H1 (cell line): ENCODE results near the gene ZNF441. TPM values are rescaled to one million over a fixed set of nuclear protein-coding genes. Genes with fewer than 3 reads are reported as not detected.

Source experiments
- CTCF ChIA-PET: fragments of 300-600 bp; sonication (Branson Sonifier 250); formaldehyde crosslinking; loops from one replicate; lab custom pipeline; 2021; ENCODE audit not compliant: partially characterized antibody; lab: Charles Lee
- POLR2A ChIA-PET: fragments of 300-600 bp; sonication (Branson Sonifier 250); formaldehyde crosslinking; loops from one replicate; lab custom pipeline; 2021; ENCODE audit warnings: inconsistent platforms; ENCODE audit not compliant: partially characterized antibody; lab: Charles Lee
- DNase-seq, 2 experiments: peaks; one replicate each; pipeline versions ENCODE4 v3.0.0 to v3.0.0-alpha.2; 2010 to 2022; ENCODE audit warnings: low spot score in 2 of 2, low read depth in 1 of 2, mixed read lengths in 1 of 2
- FAIRE-seq: peaks from 2 replicates; lab custom pipeline; 2011; peaks lifted over from hg19 to GRCh38; lab: Jason Lieb, UNC
- H2AFZ ChIP-seq: 2 replicates; pipeline ENCODE4 v1.8.1; 2012; ENCODE audit warnings: low read length, inconsistent platforms
- H2AK5ac ChIP-seq: 2 replicates; pipeline ENCODE4 v1.6.1; 2013; ENCODE audit warnings: low read depth, low read length
- H2BK120ac ChIP-seq: replicated peaks from 2 replicates; pipeline ENCODE3; 2013; ENCODE audit warnings: low read depth, low read length, inconsistent platforms
- H2BK12ac ChIP-seq: 2 replicates; pipeline ENCODE4 v1.6.1; 2013; ENCODE audit warnings: low read depth, low read length
- H2BK15ac ChIP-seq: 2 replicates; pipeline ENCODE4 v1.6.1; 2013; ENCODE audit warnings: low read length
- H2BK20ac ChIP-seq: 2 replicates; pipeline ENCODE4 v1.6.1; 2013; ENCODE audit warnings: low read length
- H2BK5ac ChIP-seq: 2 replicates; pipeline ENCODE4 v1.6.1; 2013; ENCODE audit warnings: low read depth, low read length
- H3K14ac ChIP-seq: 2 replicates; pipeline ENCODE4 v1.6.1; 2013; ENCODE audit warnings: inconsistent platforms; ENCODE audit not compliant: insufficient read length
- H3K18ac ChIP-seq: 2 replicates; pipeline ENCODE4 v1.6.1; 2013; ENCODE audit warnings: low read length; ENCODE audit errors: extremely low read depth
- H3K23ac ChIP-seq: 2 replicates; pipeline ENCODE4 v1.6.1; 2013; ENCODE audit warnings: inconsistent platforms; ENCODE audit not compliant: insufficient read length
- H3K23me2 ChIP-seq: 2 replicates; pipeline ENCODE4 v1.6.1; 2013; ENCODE audit warnings: low read depth, low read length
- H3K27ac ChIP-seq: 2 replicates; pipeline ENCODE4 v1.6.1; 2011; ENCODE audit warnings: low read depth, low read length, inconsistent platforms
- H3K27me3 ChIP-seq, 4 experiments: replicated peaks in 1 of 4; 1 replicate in 1 of 4; 2 replicates in 3 of 4; pipeline versions ENCODE4 v1.6.1 to v1.8.1; 2011 to 2013; ENCODE audit warnings: low read length in 3 of 4, mild to moderate bottlenecking in 3 of 4, inconsistent platforms in 2 of 4, mixed read lengths in 2 of 4, moderate library complexity in 1 of 4; ENCODE audit not compliant: control insufficient read depth in 3 of 4, insufficient read depth in 3 of 4; ENCODE audit errors: extremely low read depth in 1 of 4
- H3K36me3 ChIP-seq, 4 experiments: 2 replicates each; pipeline versions ENCODE4 v1.6.1 to v1.8.1; 2011 to 2013; ENCODE audit warnings: mild to moderate bottlenecking in 4 of 4, low read length in 3 of 4, moderate library complexity in 2 of 4, control low read depth in 1 of 4, inconsistent platforms in 1 of 4; ENCODE audit not compliant: insufficient read depth in 4 of 4, control insufficient read depth in 2 of 4
- H3K4ac ChIP-seq: replicated peaks from 2 replicates; pipeline ENCODE3; 2013; ENCODE audit warnings: low read length, low read depth, mixed read lengths, inconsistent platforms; ENCODE audit not compliant: insufficient read length
- H3K4me1 ChIP-seq, 4 experiments: replicated peaks in 1 of 4; 1 replicate in 1 of 4; 2 replicates in 3 of 4; pipeline versions ENCODE4 v1.6.1 to v1.8.1; 2011 to 2013; ENCODE audit warnings: low read length in 3 of 4, inconsistent platforms in 2 of 4, mixed read lengths in 1 of 4; ENCODE audit not compliant: insufficient read depth in 4 of 4, control insufficient read depth in 3 of 4
- H3K4me2 ChIP-seq, 2 experiments: 2 replicates each; pipeline versions ENCODE4 v1.6.1 to v1.8.1; 2011 to 2013; ENCODE audit warnings: low read depth in 2 of 2, low read length in 2 of 2, control low read depth in 1 of 2, inconsistent platforms in 1 of 2, mild to moderate bottlenecking in 1 of 2; ENCODE audit not compliant: insufficient read depth in 1 of 2
- H3K4me3 ChIP-seq, 4 experiments: fragments of 200-600, 300-600 bp in 1 of 4; sonication (generic), shearing (Covaris generic), sonication (Bioruptor Twin) in 1 of 4; 2 replicates each; pipeline versions ENCODE4 v1.5.1 to v1.8.1; 2011 to 2016; ENCODE audit warnings: low read length in 4 of 4, low read depth in 3 of 4, control low read depth in 2 of 4, inconsistent platforms in 2 of 4, mild to moderate bottlenecking in 2 of 4, mixed read lengths in 1 of 4, moderate library complexity in 1 of 4; ENCODE audit not compliant: insufficient read depth in 2 of 4; ENCODE audit errors: extremely low read depth in 1 of 4
- H3K56ac ChIP-seq: replicated peaks from 2 replicates; pipeline ENCODE3; 2013; ENCODE audit warnings: low read depth, mild to moderate bottlenecking, mixed read lengths, low read length, inconsistent platforms; ENCODE audit not compliant: insufficient read length
- H3K79me1 ChIP-seq: 2 replicates; pipeline ENCODE4 v1.6.1; 2013; ENCODE audit warnings: low read depth, low read length, control low read depth
- H3K79me2 ChIP-seq, 2 experiments: 2 replicates each; pipeline versions ENCODE4 v1.6.1 to v1.8.1; 2012 to 2013; ENCODE audit warnings: low read length in 2 of 2, mild to moderate bottlenecking in 2 of 2, inconsistent platforms in 1 of 2; ENCODE audit not compliant: insufficient read depth in 2 of 2, control insufficient read depth in 1 of 2
- H3K9ac ChIP-seq, 4 experiments: replicated peaks in 1 of 4; 1 replicate in 1 of 4; 2 replicates in 3 of 4; pipeline versions ENCODE4 v1.6.1 to v1.8.1; 2011 to 2013; ENCODE audit warnings: low read depth in 3 of 4, low read length in 3 of 4, control low read depth in 2 of 4, mild to moderate bottlenecking in 2 of 4, moderate library complexity in 2 of 4, inconsistent platforms in 1 of 4; ENCODE audit errors: extremely low read depth in 1 of 4
- H3K9me3 ChIP-seq, 2 experiments: 2 replicates each; pipeline versions ENCODE4 v1.6.1 to v1.8.1; 2012 to 2013; ENCODE audit warnings: mild to moderate bottlenecking in 2 of 2, moderate library complexity in 2 of 2, control low read depth in 1 of 2, inconsistent platforms in 1 of 2, low read depth in 1 of 2, low read length in 1 of 2, mixed read lengths in 1 of 2; ENCODE audit not compliant: insufficient read depth in 2 of 2
- H4K20me1 ChIP-seq, 2 experiments: replicated peaks in 1 of 2; 2 replicates each; pipeline versions ENCODE3 to v1.8.1; 2011 to 2013; ENCODE audit warnings: inconsistent platforms in 2 of 2, low read length in 2 of 2, mild to moderate bottlenecking in 1 of 2; ENCODE audit not compliant: insufficient read depth in 2 of 2, control insufficient read depth in 1 of 2
- H4K5ac ChIP-seq: 2 replicates; pipeline ENCODE4 v1.6.1; 2013; ENCODE audit warnings: low read length, low read depth, mixed read lengths, inconsistent platforms; ENCODE audit not compliant: insufficient read length
- H4K8ac ChIP-seq: 2 replicates; pipeline ENCODE4 v1.8.0; 2013; ENCODE audit warnings: mild to moderate bottlenecking, moderate library complexity, low read length, inconsistent platforms; ENCODE audit not compliant: insufficient read depth; ENCODE audit errors: extremely low read depth
- H4K91ac ChIP-seq: replicated peaks from 2 replicates; pipeline ENCODE3; 2013; ENCODE audit warnings: low read length, mixed read lengths, inconsistent platforms; ENCODE audit not compliant: insufficient read length
- CHD2 ChIP-seq: IDR thresholded peaks from 2 replicates; pipeline ENCODE4 v1.6.1; 2012; ENCODE audit warnings: low read length, improper control_type of control experiment
- KDM1A ChIP-seq: fragments of 200-600, 300-600 bp; sonication (generic); IDR thresholded peaks from 2 replicates; pipeline ENCODE4 v1.7.1; 2016; ENCODE audit warnings: mild to moderate bottlenecking, low read length, borderline replicate concordance
- RFX5 ChIP-seq: IDR thresholded peaks from 2 replicates; pipeline ENCODE4 v1.6.1; 2011; ENCODE audit warnings: low read depth, low read length, improper control_type of control experiment, borderline replicate concordance
- SUZ12 ChIP-seq: fragments of 200-600 bp; sonication (generic); IDR thresholded peaks from 2 replicates; pipeline ENCODE4 v1.6.1; 2012; ENCODE audit warnings: mild to moderate bottlenecking, inconsistent platforms, low read length, moderate library complexity, mixed read lengths
- WGBS, 2 experiments: shearing (Covaris generic) in 1 of 2; methylation state at CpG; one replicate each; pipeline versions ENCODE4 v1.1.6 to v1.1.7; 2013 to 2015; ENCODE audit warnings: low lambda C conversion rate in 2 of 2, mixed read lengths in 2 of 2, inconsistent platforms in 1 of 2, low coverage in 1 of 2, missing lambda C conversion rate in 1 of 2; ENCODE audit not compliant: insufficient replicate concordance in 2 of 2, insufficient coverage in 1 of 2, insufficient read length in 1 of 2; ENCODE audit errors: extremely low coverage in 1 of 2, missing lambda C conversion rate in 1 of 2; 5-methylcytosine and 5-hydroxymethylcytosine counted together
- polyA plus RNA-seq, 7 experiments: library from polyadenylated mRNA; depleted of rRNA in 3 of 7; stranded (reverse) in 5 of 7; unstranded in 2 of 7; fragments of >200 nt in 5 of 7; fragments of 200-250 nt in 2 of 7; gene quantifications; 1 replicate in 5 of 7; 2 replicates in 1 of 7; 4 replicates in 1 of 7; pipeline versions ENCODE4 v1.2.1 to v1.2.3, GENCODE V29; 2011 to 2013; ENCODE audit warnings: missing spikeins in 2 of 7, mixed read lengths in 2 of 7
- total RNA-seq: library from RNA; stranded (reverse); fragmentation: NEBNext Ultra II Directional; extraction: Animal tissue kit (Norgen Biotek cat#: 25700); gene quantifications from 2 replicates; pipeline ENCODE4 v1.2.1, GENCODE V29; 2021
- TF ChIP-seq, protein P1 (sequence below): IDR thresholded peaks from 2 replicates; pipeline ENCODE4 v1.6.1; 2012; ENCODE audit warnings: inconsistent platforms

ZNF441 gene
- total and polyA plus RNA-seq, 2 of the 8 experiments (the other 6 are each of a cell fraction or from before 2014, with no cell fraction given): 0.09 to 0.48 TPM

GRCh38 chr19:11781295-11782057, 14.7 kb downstream of the ZNF441 start:
- H3K4me1 ChIP-seq: no peaks in the 10 kb centered on the region
- no peak overlapping the region for H4K8ac ChIP-seq
- peaks cover 50 to 58% of the 10 kb centered on the region in 2 experiments for H3K9me3 ChIP-seq
- H4K20me1 ChIP-seq: no peaks in the 10 kb centered on the region
- no peaks in the 10 kb centered on the region for H3K79me2 ChIP-seq
- H3K79me1 ChIP-seq: no peaks in the 10 kb centered on the region
- no peak overlapping the region for H3K4ac ChIP-seq
- no peak for TF ChIP-seq RFX5
- TF ChIP-seq KDM1A: no peak
- TF ChIP-seq, protein P1, sequence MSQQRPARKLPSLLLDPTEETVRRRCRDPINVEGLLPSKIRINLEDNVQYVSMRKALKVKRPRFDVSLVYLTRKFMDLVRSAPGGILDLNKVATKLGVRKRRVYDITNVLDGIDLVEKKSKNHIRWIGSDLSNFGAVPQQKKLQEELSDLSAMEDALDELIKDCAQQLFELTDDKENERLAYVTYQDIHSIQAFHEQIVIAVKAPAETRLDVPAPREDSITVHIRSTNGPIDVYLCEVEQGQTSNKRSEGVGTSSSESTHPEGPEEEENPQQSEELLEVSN: no peak
- no peak for TF ChIP-seq CHD2
- TF ChIP-seq SUZ12: no peak
- H2BK15ac ChIP-seq: no peak overlapping the region
- CTCF ChIA-PET: interaction anchor here (0.9 to 1.2 kb wide), 2 partner anchors 17 to 122 kb away, joined by 3 read pairs; partner anchors contain the start of gene ZNF491
- no peak overlapping the region for H2BK12ac ChIP-seq
- H3K27me3 ChIP-seq: no peaks in the 10 kb centered on the region; a peak in 1 of 7 replicates
- no peak overlapping the region for H3K4me3 ChIP-seq
- no peak overlapping the region for H3K23ac ChIP-seq
- POLR2A ChIA-PET: no interaction called here
- no peak overlapping the region for H2BK5ac ChIP-seq
- no peak overlapping the region for H3K56ac ChIP-seq
- no peaks in the 10 kb centered on the region for H3K23me2 ChIP-seq
- H2AK5ac ChIP-seq: no peak overlapping the region
- no peak overlapping the region for H3K14ac ChIP-seq
- no peak for DNase-seq
- H4K91ac ChIP-seq: no peak overlapping the region
- FAIRE-seq: no peak
- no peak overlapping the region for H4K5ac ChIP-seq
- 87% methylated on average over 5 of the region's 5 CpGs; no CpG with 5 or more reads in 1 of the 2 experiments for WGBS, 2 experiments
- peaks cover 0 to 5% (median 0%) of the 10 kb centered on the region in 4 experiments; a peak in 2 of 8 replicates for H3K36me3 ChIP-seq
- no peak overlapping the region for H2BK20ac ChIP-seq
- no peak overlapping the region for H2AFZ ChIP-seq
- no peak overlapping the region for H3K4me2 ChIP-seq
- H2BK120ac ChIP-seq: no peak overlapping the region
- H3K9ac ChIP-seq: no peak overlapping the region
- H3K27ac ChIP-seq: no peak overlapping the region
- no peak overlapping the region for H3K18ac ChIP-seq
